Activated T-cell treated with anti-CD3 and anti-CD28 coated beads, Interleukin-2, amount 50 U/mL, for 1 hour (primary cell): ENCODE results near the gene KPNA1.

ENCODE experiments used
- DNase-seq: peaks from one replicate; pipeline ENCODE4 v3.0.0-alpha.2; 2020

Gene KPNA1

GRCh38 chr3:122414391-122414790, 100.3 kb downstream of the KPNA1 start:
- no peak for DNase-seq

GRCh38 chr3:122410639-122411038, 104.1 kb downstream of the KPNA1 start:
- no peak for DNase-seq

DNA sequence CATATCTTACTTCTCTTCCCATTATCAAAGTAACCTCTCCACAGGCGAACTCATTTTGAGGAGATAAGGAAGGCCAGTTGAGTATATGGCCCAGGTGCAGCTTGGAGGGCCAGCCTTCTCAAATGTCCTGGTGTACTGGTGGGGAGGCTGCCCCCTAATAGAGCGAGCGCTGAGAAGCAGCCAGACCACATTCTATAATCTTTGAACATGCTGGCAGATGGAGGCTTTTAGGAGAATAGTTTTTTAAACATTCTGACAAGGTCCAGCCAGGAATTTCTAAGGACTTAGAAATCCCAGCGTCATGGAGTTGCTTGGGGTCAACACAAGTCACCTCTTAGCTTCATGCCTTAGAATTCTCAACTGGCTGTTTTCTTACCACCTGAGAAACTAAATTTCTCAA, 104.6 kb downstream of the KPNA1 start:
- DNase-seq = no peak

GRCh38 chr3:122409446-122409845, 105.3 kb downstream of the KPNA1 start:
- DNase-seq = no peak

DNA sequence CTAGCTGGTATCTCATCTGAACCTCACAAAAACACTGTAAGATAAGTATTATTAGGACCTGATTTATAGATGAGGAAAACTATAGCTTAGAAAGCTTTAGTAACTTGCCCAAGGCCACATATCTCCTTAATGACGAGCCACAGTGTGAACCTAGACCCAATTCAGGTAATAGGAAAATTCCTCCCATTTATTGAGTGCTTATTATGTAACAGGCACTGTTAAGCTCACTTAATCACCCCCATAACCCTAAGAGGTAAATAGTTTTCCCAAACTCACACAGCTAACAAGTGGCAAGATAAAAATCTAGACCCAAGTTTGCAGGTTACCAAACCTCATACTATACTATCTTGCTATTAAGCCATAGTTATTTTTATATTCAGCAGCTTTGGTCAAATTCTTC, 106.8 kb downstream of the KPNA1 start:
- DNase-seq = no peak

DNA sequence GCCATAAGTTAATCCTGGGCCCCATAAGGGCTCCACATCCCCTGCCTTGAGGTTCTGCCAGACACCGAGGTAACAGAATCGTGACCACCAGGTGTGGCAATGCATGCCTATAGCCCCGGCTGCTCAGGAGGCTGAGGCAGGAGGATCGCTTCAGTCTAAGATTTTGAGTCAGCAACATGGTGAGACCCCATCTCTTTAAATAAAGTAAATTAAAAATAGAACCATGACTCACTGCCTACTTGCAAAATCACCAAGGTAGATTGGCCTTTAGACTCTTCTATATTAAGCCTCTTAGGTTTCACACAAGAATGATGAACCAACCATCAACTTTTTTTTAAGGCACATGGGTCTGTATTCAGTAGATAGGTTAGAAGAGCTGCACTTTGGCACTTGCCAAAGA, 108.5 kb downstream of the KPNA1 start:
- DNase-seq = no peak

- DNase-seq = no peak
Observed at GRCh38 chr3:122405015-122405414, 109.7 kb downstream of the KPNA1 start.

DNA sequence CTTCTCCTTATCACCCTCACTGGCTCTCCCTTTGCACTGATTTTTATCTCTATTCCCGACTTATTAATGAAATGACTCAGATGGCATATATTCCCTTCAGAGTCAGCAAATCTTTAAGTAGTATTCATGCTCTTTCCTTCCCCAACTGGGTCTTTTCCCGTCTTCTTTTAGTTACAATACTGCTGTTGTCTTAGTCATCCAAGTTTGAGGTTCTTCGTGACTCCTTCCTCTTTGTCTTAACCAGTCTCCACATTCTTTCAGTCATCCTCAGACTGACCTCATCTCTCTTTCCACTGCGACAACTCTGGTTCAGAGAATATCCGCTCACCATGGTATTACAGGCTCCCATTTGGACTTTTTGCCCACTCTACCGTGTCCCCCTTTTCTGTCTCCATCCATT, 111.2 kb downstream of the KPNA1 start:
- no peak for DNase-seq

- DNase-seq = no peak
Observed at GRCh38 chr3:122398920-122399319, 115.8 kb downstream of the KPNA1 start.

- DNase-seq = no peak
Observed at GRCh38 chr3:122397201-122397600, 117.5 kb downstream of the KPNA1 start.

DNA sequence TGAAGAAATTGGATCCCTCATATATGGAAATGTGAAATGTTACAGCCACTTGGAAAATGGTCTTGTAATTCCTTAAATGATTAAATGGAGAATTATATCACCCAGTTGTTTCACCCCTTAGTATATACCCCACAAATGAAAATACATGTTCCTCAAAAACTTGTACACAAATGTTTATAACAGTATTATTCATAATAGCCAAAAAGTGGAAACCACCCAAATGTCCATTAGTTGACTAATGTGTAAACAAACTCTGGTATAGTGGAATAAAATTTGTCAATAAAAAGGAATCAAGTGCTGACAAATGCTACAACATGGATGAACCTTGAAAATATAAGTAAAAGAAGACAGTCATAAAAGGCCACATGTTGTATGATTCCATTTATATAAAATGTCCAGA, 118.2 kb downstream of the KPNA1 start:
- DNase-seq = no peak

- no peak for DNase-seq
Observed at GRCh38 chr3:122395582-122395981, 119.2 kb downstream of the KPNA1 start.

- DNase-seq = no peak
Observed at GRCh38 chr3:122394173-122394572, 120.6 kb downstream of the KPNA1 start.

GRCh38 chr3:122392868-122393844, 121.6 kb downstream of the KPNA1 start:
- no peak for DNase-seq

DNA sequence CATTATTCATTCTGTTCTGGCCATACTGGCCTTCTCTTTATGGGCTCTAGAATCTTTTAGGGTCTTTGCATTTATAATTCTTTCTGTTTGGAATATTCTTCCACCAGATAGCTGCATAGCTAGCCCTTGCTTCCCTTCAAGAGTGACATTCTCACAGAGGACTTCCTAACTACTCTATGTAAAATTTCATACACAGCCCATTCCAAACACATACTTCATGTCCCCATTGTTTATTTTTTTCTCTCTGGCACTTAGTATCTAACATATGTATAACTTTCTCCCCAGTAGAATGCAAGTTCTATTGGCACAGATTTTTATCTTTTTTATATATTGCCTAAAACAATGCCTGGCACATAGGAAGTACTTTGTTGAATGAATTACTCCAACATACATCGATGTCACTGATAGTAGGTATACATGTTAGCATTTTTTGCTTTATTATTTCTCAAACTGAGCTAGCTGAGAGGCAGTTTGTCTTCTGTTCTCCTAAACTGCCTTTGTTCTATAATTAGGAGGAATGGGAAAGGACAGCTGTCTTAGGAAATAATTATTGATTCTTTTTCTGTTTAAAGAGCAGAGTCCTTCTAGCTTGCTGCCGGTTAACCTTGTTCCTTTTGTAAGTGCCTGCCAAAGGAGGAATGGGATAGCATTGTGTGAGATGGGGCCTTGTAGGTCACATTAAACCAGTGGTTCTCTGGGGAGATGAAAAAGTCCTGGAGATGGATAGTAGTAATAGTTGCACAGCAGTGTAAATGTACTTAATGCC, 122.9 kb downstream of the KPNA1 start:
- no peak for DNase-seq

GRCh38 chr3:122390665-122391064, 124.1 kb downstream of the KPNA1 start:
- DNase-seq = no peak

- DNase-seq = no peak
Observed at GRCh38 chr3:122389892-122390291, 124.8 kb downstream of the KPNA1 start.

DNA sequence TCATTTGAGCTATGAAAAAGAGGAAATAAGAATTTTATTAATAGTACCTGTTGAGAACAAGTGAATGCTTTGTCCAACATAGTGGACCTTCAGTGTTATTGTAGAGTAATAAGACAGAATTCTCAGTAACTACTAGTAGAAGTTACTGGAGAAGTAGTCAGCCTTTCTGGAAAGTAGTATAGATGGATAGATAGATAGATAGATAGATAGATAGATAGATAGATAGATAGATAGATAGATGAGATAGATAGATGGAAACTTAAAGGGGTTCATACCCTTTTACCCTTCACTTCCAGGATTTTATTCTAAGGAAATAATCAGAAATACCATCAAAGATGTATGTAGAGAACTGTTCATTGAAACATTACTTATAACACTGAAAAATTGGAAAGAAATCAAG, 125.5 kb downstream of the KPNA1 start:
- DNase-seq = no peak

- DNase-seq = no peak
Observed at GRCh38 chr3:122387709-122388108, 127.0 kb downstream of the KPNA1 start.

- peak; percentile 95 for DNase-seq
Observed at GRCh38 chr3:122383771-122384697, 130.7 kb downstream of the KPNA1 start, which contains the start of gene FAM162A. Gene FAM162A (plus strand): TSS chr3:122384182. CDS start chr3:122384266, 84 bp downstream.

- peak; percentile 84 for DNase-seq
Observed at GRCh38 chr3:122382888-122383666, 131.7 kb downstream of the KPNA1 start, which contains the start of gene MIX23. Gene MIX23 (minus strand): TSS chr3:122383231. CDS start chr3:122383224, 7 bp downstream.

GRCh38 chr3:122377975-122378374, 136.8 kb downstream of the KPNA1 start:
- DNase-seq = no peak
